ENCODE data around the gene PAM16.
"Not testable (repeated sequence)": the region's sequence is repeated elsewhere in the genome, so short reads cannot be mapped to it uniquely, and the experiment has no call there.

The PAM16 gene

DNA sequence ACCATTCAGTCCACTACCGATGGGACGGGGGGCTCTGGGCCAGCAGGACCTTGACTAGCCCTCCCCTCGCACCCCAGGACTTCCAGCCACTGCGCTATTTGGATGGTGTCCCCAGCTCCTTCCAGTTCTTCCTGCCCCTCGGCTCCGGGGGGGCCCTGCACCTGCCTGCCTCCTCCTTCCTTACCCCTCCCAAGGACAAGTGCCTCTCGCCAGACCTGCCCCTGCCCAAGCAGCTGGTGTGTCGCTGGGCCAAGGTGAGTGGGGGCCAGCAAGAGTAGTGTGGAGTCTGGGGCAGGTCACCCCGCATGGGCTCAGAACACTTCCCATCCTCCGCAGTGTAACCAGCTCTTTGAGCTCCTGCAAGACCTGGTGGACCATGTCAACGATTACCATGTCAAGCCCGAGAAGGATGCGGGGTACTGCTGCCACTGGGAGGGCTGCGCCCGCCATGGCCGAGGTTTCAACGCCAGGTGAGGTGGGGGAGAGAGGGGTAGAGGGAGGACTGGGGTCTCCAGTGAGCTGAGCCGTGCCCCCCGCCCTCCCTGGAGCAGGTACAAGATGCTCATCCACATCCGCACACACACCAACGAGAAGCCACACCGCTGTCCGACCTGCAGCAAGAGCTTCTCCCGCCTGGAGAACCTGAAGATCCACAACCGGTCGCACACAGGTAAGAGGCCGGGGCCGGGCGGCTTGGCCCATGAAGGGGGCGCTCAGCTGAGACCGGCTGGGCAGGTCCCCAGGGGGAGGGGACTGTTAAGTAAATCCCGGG lies 16.2 kb downstream of the PAM16 start:
- DNase-seq (ENCODE audit: low spot score), result no peak

DNA sequence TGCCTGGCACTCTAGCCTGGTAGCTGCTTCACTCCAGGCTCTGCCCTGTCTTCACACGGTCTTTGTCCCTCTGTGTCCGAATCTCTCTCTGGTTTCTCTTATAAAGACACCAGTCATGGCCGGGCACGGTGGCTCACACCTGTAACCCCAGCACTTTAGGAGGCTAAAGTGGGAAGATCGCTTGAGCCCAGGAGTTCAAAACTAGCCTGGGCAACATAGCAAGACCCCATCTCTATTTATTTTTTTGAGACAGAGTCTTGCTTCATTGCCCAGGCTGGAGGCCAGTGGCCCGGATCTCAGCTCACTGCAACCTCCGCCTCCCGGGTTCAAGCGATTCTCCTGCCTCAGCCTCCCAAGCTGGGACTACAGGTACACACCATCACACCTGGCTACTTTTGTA lies 17.4 kb downstream of the PAM16 start:
- not testable (repeated sequence) for DNase-seq (ENCODE audit: low spot score)

DNA sequence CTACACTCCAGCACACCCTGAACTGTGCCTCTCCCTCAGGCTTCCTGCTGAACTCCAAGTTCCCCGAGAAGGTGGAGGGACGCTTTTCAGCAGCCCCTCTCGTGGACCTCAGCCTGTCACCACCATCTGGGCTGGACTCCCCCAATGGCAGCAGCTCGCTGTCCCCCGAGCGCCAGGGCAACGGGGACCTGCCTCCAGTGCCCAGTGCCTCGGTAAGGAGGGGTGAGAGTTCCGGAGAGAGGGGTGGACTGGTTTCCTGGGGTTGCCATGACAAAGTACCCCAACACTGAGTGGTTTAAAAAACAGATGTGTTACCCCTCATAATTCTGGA lies 17.8 kb downstream of the PAM16 start:
- no peak for DNase-seq (ENCODE audit: low spot score)

DNA sequence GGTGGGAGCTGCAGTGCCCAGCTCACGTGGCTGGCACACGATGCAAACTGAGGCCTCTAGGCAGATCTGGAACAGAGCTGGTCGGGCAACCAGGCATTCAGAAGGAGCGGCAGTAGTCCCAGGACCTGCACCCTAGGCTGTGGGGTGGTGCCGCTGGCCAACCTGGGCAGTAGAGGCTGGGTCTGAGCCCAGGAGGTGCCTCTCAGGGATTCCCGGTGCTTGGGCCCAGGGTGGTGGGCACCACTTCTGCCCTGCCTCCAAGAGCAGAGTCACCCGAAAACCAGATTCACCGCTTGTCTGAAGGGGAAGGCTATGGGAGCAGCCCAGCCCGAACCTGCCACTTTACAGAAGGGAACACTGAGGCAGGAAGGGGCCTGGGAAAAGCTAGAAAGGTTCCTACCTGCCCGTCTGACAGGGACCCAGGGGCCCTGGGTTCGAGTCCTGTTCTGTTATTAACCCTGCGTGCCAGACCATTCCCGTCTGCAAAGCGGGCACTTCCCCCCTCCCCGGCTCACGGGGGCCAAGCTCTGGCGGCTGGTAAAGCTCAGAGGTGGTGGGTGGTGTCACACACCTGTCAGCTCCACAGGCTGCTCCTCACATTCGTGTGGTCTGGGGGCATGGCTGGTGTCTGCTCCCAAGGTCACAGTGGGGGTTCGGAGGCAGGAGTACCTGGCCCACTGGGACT lies 18.4 kb downstream of the PAM16 start:
- DNase-seq (ENCODE audit: low spot score), result no peak

DNA sequence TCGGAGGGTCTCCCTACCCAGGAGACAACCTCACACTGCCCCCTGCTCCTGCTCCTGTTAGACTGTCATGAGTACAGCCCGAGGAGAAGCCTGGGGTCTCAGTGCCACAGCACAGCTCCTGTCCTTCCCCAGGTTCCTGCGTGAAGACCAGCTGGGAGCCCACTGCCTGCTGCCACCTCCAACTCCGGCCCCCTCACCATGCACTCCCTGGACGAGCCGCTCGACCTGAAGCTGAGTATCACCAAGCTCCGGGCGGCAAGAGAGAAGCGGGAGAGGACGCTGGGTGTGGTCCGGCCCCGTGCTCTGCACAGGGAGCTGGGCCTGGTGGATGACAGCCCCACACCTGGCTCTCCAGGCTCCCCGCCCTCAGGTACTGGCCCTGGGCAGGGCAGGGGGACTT lies 19.0 kb downstream of the PAM16 start:
- no peak for DNase-seq (ENCODE audit: low spot score)

GRCh38 chr16:4330277-4330874 lies 20.7 kb downstream of the PAM16 start:
- peak; percentile 80 for DNase-seq (ENCODE audit: low spot score)

GRCh38 chr16:4328782-4329775 lies 22.0 kb downstream of the PAM16 start:
- DNase-seq (ENCODE audit: low spot score), result peak; percentile 65

GRCh38 chr16:4328046-4328781 lies 22.9 kb downstream of the PAM16 start:
- DNase-seq (ENCODE audit: low spot score), result peak; percentile 70

- DNase-seq (ENCODE audit: low spot score), result no peak
Observed at GRCh38 chr16:4327386-4328045, 23.6 kb downstream of the PAM16 start.

DNA sequence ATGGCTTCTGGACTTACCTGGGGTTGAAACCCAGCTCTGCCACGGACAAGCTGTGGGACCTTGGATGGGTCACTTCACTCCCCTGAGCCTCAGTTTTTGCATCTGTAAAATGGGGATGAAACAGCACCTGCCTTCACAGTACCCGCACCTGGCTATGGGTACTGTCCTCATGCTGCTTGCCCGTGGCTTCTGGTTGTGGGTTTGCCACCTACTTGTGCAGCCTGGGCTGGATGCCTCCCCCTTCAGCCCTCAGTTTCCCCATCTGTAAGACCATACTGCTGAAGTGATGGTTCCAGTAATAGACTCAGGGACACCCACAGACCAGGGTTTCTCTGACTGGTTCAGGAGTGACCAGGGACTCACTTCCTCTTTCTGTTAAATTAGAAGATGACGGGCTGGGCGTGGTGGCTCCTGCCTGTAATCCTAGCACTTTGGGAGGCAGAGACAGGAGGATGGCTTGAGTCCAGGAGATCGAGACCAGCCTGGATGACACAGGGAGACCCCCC lies 25.8 kb downstream of the PAM16 start:
- no peak for DNase-seq (ENCODE audit: low spot score)

- DNase-seq (ENCODE audit: low spot score), result no peak
Observed at GRCh38 chr16:4324492-4325252, 26.4 kb downstream of the PAM16 start.

- DNase-seq (ENCODE audit: low spot score), result no peak
Observed at GRCh38 chr16:4323845-4324488, 27.2 kb downstream of the PAM16 start.

DNA sequence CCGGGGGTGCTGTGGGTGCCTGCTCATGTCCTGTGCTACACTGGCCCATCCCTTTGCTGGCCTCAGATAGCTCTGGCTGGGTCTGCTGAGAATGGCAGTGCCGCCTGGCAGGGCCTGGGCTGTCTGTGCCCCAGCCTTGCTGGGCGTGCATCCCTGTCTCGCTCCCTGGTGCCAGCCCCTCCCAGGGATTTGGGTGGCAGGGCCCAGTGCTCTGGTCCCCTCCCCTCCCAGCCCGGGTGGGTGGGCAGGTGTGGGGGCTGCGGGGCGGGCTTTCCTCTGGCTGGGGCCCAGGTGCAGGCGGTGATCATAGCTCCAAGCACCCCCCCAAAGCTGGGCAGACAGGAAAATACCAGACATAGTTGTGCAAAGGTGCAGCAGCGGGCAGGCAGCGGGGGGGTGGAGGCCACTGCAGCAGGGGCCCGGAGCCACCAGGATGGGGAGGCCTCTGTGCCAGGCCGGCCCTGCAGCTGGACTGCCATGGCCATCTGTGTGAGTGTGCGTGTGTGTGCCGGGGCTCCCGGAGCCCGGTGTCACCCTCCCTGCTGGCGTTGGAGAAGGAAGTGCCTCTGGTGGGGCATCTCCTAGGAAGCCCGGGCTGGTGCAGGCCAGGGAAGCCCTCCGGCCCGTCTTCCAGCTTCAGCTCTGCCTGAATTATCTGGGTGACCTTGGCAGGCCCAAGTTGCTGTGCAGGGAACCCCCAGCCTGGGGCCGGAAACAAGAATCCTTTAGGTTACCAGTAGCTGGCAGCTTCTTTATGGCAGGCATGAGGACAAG lies 27.9 kb downstream of the PAM16 start:
- DNase-seq (ENCODE audit: low spot score), result no peak

DNA sequence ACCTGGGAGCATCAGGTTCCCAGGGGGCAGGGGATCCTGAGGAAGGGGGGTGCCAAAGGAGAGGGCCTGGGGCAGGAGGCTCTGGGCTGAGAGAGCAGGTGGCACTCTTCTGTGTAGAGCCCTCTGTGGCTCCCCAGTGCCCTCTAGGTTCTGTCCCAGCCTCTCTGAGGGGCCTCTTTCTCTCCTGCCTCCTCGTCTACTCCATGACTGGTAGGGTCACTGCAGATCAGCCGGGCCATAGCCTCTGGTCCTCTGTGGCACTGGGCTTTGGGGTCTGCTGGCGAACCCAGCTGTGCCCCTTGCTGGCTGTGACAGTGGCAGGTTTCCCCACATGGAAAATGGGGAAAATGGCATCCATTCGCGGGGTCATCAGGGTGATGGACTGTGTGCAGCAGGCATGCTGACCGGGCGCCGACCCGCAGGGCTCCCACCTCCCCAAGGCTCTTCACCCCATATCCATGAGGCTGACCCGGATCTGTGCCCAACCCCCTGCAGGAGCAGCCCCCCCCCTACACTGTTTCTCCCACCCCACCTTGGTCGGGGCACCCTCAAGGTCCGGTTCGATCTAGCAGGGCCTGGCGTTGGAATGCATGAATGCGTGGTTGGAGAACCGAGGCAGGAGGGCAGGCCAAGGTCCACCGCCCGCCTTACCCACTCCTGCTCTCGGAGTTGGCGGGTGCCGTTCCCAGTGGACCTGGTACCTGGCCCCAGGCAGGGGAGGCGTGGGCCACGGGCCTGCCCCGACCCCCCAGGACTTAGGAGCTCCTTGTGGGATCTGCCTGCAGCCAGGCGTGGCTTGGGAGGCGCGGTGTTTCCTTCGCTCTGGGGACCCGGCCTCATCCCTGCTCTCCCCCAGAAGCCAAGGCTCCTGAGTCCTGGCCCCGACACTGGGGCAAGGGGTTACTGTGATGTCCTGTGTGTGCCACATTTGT lies 28.7 kb downstream of the PAM16 start:
- DNase-seq (ENCODE audit: low spot score), result no peak

GRCh38 chr16:4321286-4322120 lies 29.6 kb downstream of the PAM16 start:
- no peak for DNase-seq (ENCODE audit: low spot score)

DNA sequence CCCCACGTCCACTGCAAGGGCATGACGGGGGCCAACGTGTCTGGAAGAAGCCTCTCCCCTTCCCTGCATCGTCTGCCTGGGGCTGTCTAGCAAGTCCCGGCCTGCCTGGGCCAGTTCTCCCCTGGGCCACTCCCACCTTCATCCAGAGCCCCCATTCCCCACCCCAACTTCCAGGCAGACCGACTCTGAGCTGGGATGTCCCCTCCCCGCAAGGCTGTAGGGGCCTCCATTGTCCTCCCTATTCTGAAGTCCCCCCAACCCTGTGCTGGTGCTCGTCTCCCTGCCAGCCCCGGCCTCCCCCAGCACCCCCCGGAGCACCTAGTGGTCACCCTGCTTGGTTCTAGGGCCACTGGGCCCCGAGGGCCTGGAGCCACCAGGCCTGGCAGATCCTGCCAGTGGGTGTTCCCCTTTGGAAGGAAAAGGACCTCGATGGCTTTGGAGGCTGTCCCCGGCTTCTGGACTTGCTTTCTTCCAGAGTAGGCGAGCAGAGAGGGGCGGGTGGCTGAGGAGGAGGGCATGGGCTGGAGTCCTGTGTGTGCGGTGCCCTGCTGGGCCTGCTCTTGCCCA lies 30.5 kb downstream of the PAM16 start:
- DNase-seq (ENCODE audit: low spot score), result no peak
